ENCODE measurements around the gene GRK5.

Gene GRK5

GRCh38 chr10:119367841-119368549 lies 160.6 kb downstream of the GRK5 start:
- DNase-seq = no peak

- no peak for DNase-seq
These were observed 161.2 kb downstream of the GRK5 start for GRCh38 chr10:119368581-119368980.

DNA sequence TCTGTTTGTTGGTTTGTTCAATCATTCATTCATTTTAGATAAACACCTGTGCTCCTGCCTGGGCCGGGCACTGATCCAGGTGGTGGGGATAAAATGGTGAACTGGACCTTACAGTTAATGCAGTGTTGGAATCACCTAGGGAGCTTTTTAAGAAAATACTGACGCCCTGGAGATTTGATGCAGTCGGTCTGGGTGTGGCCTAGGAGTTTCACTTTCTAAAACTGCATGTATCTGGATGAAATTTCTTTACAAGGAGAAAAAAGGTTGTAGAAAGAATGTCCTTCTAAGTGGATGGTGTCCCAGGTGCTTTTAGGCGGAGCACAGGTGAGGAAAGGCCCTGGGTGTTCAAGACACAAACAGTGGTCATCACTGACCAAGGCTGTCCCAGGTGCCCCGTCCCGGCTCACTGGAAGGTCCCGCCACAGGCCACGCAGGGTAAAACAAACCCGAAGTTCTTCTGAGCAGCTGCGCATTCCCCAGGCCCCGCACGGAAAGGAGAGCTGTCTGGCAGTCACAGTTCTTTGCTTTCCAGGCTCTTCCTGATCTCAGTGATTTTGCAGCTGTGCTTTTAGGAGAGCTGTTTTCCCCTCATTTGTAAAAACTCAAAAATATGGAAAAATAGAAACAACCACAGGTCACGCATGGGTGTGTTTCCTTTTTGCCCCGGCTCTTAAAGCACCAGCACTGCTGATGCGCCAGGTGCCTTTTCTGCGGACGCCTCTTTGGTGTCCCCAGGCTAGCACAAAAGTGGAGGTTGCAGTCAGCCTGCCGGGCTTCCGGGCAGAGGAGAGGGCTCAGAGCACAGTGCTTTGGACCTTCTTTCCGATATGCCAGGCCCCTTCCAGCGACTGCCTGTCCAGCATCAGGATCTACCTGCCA lies 161.9 kb downstream of the GRK5 start:
- no peak for DNase-seq

GRCh38 chr10:119370111-119370741 lies 162.9 kb downstream of the GRK5 start:
- no peak for DNase-seq

GRCh38 chr10:119370972-119371703 lies 163.8 kb downstream of the GRK5 start:
- DNase-seq = no peak

DNA sequence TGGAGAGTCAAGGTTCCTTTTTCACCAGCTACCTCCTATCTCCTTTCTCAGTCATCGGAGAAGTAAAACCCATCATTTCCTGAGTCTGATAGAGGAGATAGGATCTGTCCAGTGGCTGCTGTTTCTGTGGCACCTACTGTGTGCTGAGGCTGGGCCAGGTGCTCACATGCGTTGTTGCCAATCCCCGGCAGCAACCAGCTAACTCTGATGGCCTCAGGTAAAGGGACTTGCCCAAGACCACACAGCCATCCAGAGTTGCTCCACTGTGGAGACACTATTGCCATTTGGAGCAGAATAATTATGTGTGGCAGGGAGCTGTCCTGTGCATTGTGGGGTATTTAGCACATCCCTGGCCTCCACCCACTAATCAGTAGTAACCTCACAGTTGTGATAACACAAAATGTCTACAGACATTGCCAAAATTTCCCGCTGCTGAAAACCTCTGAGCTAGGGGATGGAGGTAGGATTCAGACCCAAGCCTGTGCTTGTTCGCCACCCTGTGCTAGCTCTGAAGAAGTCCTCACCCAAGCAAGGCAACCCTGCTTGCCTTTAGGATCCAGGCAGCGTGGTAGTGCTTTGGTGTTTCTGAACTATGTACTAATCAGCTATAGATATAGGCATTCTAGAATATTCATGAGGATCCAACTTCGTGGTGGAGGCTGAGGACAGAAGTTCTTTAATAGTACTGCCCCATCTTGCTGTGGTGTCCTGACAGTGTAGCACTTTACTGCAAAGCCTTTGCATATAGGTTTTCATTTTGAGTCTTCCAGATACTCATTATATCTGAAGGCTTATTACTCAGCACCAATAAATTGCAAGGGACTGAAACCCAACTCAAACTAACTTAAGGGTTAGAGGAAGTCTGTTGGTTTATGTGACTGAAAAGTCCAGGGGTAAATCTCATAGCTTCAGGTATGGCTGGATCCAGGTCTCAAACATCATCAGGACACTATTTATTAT lies 164.6 kb downstream of the GRK5 start:
- no peak for DNase-seq

GRCh38 chr10:119373294-119374102 lies 166.1 kb downstream of the GRK5 start:
- no peak for DNase-seq

- no peak for DNase-seq
These were observed 166.9 kb downstream of the GRK5 start for GRCh38 chr10:119374236-119374635.

DNA sequence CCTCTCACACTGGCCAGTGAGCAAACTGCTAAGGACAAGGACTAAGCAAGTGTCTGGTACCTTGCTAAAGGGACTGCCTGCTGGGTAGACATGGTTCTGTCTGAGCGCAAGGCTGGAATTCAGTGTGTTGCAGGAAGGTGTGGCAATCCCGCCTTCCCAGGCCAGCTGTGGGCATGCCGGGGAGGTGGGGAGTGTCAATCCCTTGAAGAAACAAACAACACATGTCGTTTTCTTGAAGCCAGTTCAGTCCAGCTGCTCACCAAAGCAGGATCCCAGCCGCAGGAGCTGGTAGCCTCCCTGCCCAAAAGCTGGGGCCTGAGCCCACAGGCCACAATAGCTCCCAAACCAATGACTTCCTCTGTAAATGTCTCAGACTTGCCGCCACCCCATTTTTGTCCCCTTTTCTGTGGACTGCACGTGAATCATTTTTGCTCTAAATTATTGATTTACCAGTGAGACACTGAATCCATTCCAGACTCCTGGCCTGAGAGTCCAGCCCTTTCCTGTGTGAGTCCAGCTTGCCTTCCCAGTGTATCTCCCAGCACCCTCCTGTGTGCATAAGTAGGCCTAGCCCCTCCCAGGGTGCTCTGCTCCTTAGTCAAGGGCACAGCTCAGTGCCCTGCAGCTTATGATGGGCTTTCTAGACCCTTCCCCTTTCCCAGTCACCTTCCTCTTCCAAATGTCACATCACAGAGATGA lies 168.4 kb downstream of the GRK5 start:
- no peak for DNase-seq

DNA sequence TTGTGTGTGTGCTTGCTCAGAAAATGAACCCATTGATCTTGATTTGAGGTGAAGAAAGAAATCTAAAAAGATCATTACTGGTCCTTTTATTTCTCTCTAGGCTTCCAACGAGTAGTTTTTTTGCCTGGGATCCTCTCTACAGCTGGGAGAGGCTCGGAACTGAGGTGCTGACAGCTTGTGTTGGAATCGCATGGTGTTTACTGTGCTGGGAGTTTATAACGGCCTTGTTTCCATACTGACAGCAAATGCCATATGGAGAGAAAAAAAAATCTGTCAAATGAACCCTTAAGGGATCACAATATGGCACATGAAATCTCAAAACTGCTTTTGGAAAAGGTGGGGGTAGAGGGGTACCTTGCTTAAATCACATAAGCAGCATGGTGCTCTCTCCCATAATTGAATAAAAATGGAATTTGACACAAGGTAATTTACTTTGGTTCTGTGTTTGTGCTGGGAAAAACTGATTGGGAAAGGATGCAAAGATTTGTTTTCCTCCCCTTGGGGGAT lies 170.1 kb downstream of the GRK5 start:
- DNase-seq = no peak

GRCh38 chr10:119377958-119378736 lies 170.8 kb downstream of the GRK5 start:
- no peak for DNase-seq

- no peak for DNase-seq
These were observed 171.3 kb downstream of the GRK5 start for GRCh38 chr10:119378737-119379067.

DNA sequence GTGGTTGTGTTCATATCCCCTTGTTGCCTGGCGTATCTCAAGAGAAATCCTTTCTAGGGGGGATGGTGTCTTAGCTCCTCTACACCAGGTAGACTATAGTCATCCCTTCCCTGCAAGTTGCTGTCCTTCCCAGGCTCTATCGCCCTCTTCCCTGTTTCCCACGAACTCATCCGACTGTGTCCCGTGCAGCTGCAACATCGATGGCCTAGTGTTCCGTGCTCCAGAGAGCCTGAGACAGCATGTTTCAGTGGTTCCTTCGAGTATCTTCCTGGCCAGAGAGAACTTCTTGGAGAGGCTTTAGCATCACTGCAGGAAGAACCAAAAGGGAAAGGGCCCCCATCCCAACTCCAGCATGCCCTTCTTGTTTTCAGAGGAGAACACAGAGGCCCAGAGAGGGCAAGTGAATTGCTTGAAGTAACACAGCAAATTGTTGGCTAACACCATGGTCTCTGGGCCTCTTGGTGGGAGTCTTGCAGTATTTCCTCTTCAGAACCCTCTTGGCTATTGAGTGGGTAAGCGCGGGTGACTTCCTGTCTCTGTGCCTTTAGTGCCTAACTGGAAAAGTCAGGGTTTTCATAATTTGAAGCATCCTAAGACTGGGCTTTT lies 172.2 kb downstream of the GRK5 start:
- DNase-seq = no peak

DNA sequence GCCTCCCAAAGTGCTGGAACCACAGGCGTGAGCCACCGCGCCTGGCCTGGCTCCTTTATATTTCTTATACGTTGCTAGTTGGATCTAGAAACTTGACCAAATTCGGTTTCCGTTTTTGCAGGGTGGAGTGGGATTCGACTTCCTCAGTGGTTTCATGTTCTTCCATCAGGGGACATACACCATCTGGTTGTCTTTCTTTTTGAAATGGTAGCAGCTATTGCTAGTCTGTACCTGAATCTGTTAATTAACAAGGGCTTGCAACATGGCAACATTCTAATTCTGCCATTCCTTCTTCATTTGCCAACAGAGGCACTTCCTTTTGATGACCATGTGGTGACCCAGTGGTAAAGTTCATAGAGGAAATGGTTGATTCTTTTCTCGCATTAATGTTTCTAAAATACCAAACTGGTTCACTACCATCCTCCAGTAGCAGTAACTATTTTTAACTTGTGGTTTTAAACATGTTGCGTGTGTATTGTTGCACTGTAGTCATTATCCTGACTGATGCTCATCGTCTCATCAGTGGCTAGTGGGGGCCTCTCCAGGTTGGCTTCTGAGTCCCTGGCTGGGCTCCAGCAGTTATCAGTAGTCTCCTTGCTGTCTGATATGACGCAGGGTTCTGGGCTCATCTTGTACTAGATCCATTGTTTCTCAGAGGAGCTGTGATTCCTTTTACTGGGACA lies 175.9 kb downstream of the GRK5 start:
- no peak for DNase-seq

GRCh38 chr10:119384127-119384526 lies 176.8 kb downstream of the GRK5 start:
- DNase-seq = no peak

DNA sequence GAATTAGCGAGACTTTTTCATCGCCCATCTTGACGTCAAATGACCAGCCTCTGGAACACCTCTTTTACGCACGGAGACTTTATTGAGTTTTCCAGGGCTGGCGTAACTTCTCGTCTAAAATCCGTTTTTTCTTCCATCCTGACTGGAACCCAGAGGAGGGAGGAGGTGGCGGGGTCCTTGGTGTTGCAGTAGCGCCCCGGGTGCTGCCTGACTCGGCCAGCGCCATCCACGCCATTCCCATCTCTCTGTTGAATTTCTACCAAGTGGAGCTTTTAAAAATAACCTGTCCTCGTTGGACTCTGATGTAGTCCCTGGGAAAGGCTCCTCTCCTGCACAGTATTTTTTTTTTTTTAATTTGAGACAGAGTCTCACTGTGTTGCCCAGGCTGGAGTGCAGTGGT lies 179.3 kb downstream of the GRK5 start:
- DNase-seq = no peak

GRCh38 chr10:119388849-119389345 lies 181.5 kb downstream of the GRK5 start:
- no peak for DNase-seq
